ENCODE measurements around the gene LRRC66.

The LRRC66 gene

GRCh38 chr4:52010986-52011385, 9.2 kb downstream of the LRRC66 start:
- no peak for DNase-seq (ENCODE audit: low read depth)

GRCh38 chr4:52006887-52007286, 13.3 kb downstream of the LRRC66 start:
- no peak for DNase-seq (ENCODE audit: low read depth)

DNA sequence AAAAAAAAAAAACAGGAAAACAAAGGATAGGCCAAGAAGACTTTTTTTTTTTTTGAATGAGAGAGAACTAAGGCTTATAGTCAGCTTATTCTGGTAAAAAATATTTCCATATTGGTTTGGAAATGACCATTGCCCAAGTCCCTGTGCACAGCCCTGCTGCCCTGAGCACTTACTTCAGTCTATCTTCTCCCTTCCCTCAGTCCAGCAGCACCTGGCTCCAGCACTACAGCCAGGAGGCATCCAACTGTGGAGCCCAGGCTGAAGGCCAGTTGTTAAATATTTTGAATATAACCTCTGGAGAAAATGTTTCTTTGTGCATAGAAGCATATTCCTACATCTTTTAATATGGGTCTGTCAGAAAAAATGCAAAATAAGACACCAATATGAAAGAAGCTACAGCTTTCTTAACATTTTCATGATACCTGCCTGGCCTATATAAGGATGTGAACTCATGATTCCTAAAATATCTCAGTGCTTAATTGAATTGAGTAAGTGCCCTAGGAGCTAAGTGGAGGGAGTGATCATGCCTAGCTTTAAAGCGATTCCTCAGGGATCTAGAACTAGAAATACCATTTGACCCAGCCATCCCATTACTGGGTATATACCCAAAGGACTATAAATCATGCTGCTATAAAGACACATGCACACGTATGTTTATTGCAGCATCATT, 14.4 kb downstream of the LRRC66 start:
- DNase-seq (ENCODE audit: low read depth): no peak

GRCh38 chr4:52004414-52004813, 15.7 kb downstream of the LRRC66 start:
- no peak for DNase-seq (ENCODE audit: low read depth)

- DNase-seq (ENCODE audit: low read depth): peak; percentile 18
Measured at GRCh38 chr4:52001616-52002015, 18.5 kb downstream of the LRRC66 start.

- DNase-seq (ENCODE audit: low read depth): no peak
Measured at GRCh38 chr4:51999250-51999649, 20.9 kb downstream of the LRRC66 start.

GRCh38 chr4:51998837-51999236, 21.3 kb downstream of the LRRC66 start:
- DNase-seq (ENCODE audit: low read depth): no peak

DNA sequence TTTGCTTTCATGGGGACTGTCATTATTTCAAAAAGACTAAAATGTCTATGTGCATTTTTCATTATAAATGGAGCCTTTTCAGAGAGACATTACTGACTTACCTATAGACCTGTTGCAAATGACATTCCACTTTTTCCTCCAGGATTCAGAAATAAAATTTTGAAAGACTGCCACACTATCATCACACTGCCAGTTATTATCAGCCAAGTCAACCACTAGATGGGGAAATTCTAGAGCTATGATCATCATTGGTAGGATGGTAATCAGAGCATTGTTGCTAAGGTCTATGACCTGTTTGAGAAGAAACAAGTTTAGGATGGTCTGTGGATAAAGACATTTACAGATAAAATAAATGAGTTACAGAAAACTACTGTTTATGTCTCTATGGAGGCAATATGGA, 22.5 kb downstream of the LRRC66 start:
- no peak for DNase-seq (ENCODE audit: low read depth)

- no peak for DNase-seq (ENCODE audit: low read depth)
Measured at GRCh38 chr4:51995647-51996220, 24.4 kb downstream of the LRRC66 start.

DNA sequence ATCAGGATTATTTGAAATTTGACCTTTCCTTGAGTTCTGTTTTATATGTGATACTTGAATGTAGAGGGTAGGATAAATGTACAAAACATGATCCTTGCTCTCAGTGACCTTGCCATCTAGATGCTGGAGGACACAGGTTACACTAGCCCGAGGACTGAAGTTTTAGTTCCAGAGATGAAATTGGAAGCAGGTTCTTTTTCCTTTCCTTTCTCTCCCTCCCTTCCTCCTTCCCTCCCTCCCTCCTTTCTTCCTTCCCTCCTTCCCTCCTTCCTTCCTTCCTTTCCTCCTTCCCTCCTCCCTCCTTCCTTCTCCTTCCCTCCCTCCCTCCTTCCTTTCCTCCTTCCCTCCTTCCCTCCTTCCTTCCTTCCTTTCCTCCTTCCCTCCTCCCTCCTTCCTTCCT, 54.3 kb downstream of the LRRC66 start:
- DNase-seq (ENCODE audit: low read depth): no peak

DNA sequence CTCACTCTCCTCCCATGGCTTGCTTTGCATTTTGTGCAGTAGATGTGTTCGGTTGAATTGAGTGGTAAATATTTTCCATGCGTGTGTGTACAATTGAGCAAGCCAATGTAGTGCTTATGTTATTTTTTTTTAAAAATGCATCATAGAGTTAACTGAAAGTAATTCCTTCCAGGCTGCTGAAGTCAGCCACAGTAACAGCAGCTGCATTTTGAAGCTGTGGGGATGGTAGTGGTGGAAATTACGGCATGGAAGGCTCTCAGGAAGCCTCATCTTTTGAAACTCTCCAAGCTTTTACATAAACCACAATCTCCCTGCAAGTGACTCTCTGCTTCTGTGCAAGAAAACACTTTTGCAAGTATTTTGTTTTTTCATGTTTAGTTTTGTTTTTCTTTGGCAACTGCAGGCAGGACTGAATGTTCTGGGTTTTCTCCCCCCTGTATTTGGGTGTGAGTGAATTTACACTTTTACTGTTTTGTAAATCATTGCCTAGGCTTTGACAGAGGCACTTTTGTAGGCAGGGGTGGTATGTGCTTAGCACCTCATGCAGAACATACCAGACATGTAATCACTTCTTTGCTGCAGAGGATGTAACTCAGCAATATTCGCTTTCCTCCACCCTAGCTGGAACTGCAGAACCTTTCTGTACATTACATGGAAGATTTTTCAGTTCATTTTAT, 56.2 kb downstream of the LRRC66 start:
- DNase-seq (ENCODE audit: low read depth): no peak

- no peak for DNase-seq (ENCODE audit: low read depth)
Measured at GRCh38 chr4:51960486-51960885, 59.7 kb downstream of the LRRC66 start.

DNA sequence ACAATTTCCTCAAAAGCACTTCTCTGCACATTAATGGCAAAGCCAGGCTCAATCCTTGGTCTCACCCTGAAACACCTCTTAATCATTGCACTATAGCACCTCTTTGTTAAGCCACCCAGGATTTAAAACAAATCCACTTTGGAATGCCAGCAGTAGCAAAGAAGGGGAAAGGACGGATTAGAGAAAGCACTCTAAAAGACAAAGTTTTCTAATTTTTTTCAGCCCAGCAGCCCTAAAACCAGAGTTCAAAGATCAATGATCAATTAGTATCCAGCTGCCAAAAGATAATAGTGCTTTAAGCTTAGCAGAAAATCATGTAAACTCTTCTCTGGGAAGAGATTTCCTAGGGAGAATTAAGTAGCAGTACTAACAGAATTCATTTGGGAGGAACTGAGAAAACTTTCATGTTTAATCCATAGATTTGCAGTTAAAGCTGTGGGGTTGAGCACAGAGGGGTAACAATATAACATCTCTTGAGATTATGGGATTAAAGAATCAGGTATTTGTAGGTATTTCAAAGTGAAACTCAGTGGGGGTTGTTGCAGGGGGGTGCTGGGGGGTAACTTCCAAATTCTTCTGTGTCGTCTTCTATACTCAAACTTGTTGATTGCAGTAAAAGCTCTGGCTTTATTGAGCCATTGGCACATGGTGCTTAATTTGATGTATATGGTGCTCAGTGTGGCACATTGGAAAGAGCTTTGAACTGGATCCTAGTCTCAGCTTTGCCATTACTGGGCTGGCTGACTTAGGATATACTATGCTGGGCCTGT, 61.8 kb downstream of the LRRC66 start:
- DNase-seq (ENCODE audit: low read depth): no peak
